ENCODE measurements around the gene WNK1.
"Not testable (repeated sequence)": the region's sequence is repeated elsewhere in the genome, so short reads cannot be mapped to it uniquely, and the experiment has no call there.

- not testable (repeated sequence) for TF ChIP-seq POLR2AphosphoS5 (IDR thresholded peaks at IDR 0.05; ENCODE audit: insufficient read depth in 1 of 2, low read depth in 1 of 2)
- TF ChIP-seq, protein P1, sequence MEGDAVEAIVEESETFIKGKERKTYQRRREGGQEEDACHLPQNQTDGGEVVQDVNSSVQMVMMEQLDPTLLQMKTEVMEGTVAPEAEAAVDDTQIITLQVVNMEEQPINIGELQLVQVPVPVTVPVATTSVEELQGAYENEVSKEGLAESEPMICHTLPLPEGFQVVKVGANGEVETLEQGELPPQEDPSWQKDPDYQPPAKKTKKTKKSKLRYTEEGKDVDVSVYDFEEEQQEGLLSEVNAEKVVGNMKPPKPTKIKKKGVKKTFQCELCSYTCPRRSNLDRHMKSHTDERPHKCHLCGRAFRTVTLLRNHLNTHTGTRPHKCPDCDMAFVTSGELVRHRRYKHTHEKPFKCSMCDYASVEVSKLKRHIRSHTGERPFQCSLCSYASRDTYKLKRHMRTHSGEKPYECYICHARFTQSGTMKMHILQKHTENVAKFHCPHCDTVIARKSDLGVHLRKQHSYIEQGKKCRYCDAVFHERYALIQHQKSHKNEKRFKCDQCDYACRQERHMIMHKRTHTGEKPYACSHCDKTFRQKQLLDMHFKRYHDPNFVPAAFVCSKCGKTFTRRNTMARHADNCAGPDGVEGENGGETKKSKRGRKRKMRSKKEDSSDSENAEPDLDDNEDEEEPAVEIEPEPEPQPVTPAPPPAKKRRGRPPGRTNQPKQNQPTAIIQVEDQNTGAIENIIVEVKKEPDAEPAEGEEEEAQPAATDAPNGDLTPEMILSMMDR (IDR thresholded peaks at IDR 0.05), result not testable (repeated sequence)
These were observed 24.5 kb downstream of the WNK1 start for GRCh38 chr12:776772-777373.

Measured in vagina (tissue), 2 donors.